ENCODE results near the gene DNAJA2.

DNA sequence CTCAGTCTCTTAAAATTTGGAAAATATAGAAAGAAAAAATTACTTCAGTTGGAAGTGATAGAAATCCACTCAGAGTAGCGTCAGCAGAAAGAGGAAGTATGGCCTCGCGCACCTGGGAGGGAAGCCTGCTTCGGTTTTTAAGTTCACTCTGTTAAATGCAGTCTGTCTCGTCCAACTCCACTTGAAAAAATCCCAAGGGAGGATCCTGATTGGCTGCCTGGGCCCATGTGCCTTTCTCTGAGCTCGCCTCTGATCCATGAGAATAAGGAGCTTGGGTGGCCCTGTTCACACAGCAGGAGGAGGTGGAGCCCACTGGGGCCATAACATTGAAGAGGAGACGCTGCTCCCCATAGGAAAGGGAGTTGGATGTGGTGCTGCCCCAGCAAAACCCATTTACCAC is 40.7 kb downstream of the DNAJA2 start:
- TF ChIP-seq POLR2A (IDR thresholded peaks at IDR 0.05), result no peak
- TF ChIP-seq, protein P1, sequence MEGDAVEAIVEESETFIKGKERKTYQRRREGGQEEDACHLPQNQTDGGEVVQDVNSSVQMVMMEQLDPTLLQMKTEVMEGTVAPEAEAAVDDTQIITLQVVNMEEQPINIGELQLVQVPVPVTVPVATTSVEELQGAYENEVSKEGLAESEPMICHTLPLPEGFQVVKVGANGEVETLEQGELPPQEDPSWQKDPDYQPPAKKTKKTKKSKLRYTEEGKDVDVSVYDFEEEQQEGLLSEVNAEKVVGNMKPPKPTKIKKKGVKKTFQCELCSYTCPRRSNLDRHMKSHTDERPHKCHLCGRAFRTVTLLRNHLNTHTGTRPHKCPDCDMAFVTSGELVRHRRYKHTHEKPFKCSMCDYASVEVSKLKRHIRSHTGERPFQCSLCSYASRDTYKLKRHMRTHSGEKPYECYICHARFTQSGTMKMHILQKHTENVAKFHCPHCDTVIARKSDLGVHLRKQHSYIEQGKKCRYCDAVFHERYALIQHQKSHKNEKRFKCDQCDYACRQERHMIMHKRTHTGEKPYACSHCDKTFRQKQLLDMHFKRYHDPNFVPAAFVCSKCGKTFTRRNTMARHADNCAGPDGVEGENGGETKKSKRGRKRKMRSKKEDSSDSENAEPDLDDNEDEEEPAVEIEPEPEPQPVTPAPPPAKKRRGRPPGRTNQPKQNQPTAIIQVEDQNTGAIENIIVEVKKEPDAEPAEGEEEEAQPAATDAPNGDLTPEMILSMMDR (IDR thresholded peaks at IDR 0.05), result no peak
